MM.1S (cell line): ENCODE measurements around the gene VEPH1.

ENCODE experiments used
- DNase-seq: peaks from one replicate; pipeline ENCODE4 v3.0.0-alpha.2; 2015
- H2AFZ ChIP-seq: fragments of 300-600 bp; sonication (generic); 2 replicates; pipeline ENCODE4 v1.6.0; 2016; ENCODE audit warnings: antibody characterized with exemption, low read length
- H3F3A ChIP-seq: fragments of 300-600 bp; sonication (generic); 2 replicates; pipeline ENCODE4 v1.6.1; 2016; ENCODE audit warnings: mild to moderate bottlenecking, antibody characterized with exemption, low read length, moderate library complexity, mixed read lengths; ENCODE audit not compliant: insufficient read depth
- H3K27ac ChIP-seq: fragments of 300-600 bp; sonication (generic); 2 replicates; pipeline ENCODE4 v1.5.1; 2016; ENCODE audit warnings: mild to moderate bottlenecking, low read length
- H3K27me3 ChIP-seq: fragments of 300-600 bp; sonication (generic); replicated peaks from 2 replicates; pipeline ENCODE4 v1.6.0; 2016; ENCODE audit warnings: low read length; ENCODE audit not compliant: insufficient read depth
- H3K36me3 ChIP-seq: fragments of 300-600 bp; sonication (generic); replicated peaks from 2 replicates; pipeline ENCODE4 v1.6.1; 2016; ENCODE audit warnings: mild to moderate bottlenecking, low read length, mixed read lengths; ENCODE audit not compliant: insufficient read depth
- H3K4me1 ChIP-seq: fragments of 300-600 bp; sonication (generic); 2 replicates; pipeline ENCODE4 v1.6.1; 2016; ENCODE audit warnings: low read length, mixed read lengths
- H3K4me2 ChIP-seq: fragments of 300-600 bp; sonication (generic); 2 replicates; pipeline ENCODE4 v1.6.0; 2016; ENCODE audit warnings: low read depth, low read length
- H3K4me3 ChIP-seq: fragments of 300-600 bp; sonication (generic); 2 replicates; pipeline ENCODE4 v1.5.1; 2016; ENCODE audit warnings: low read length, mixed read lengths
- H3K79me2 ChIP-seq: fragments of 300-600 bp; sonication (generic); 2 replicates; pipeline ENCODE4 v1.6.1; 2016; ENCODE audit warnings: mixed run types, low read length, mixed read lengths
- H3K9ac ChIP-seq: fragments of 300-600 bp; sonication (generic); 2 replicates; pipeline ENCODE4 v1.6.1; 2016; ENCODE audit warnings: low read length, mixed read lengths
- H3K9me2 ChIP-seq: fragments of 300-600 bp; sonication (generic); replicated peaks from 2 replicates; pipeline ENCODE4 v1.6.1; 2016; ENCODE audit warnings: mild to moderate bottlenecking, low read length, mixed read lengths; ENCODE audit not compliant: insufficient read depth
- H3K9me3 ChIP-seq: fragments of 300-600 bp; sonication (generic); replicated peaks from 2 replicates; pipeline ENCODE4 v1.6.1; 2016; ENCODE audit warnings: mild to moderate bottlenecking, low read length, mixed read lengths; ENCODE audit not compliant: insufficient read depth
- H4K20me1 ChIP-seq: fragments of 300-600 bp; sonication (generic); 2 replicates; pipeline ENCODE4 v1.6.1; 2016; ENCODE audit warnings: mild to moderate bottlenecking, low read length, moderate library complexity, mixed read lengths; ENCODE audit not compliant: insufficient read depth
- CTCF ChIP-seq: fragments of 300-600 bp; sonication (generic); IDR thresholded peaks from 2 replicates; pipeline ENCODE4 v1.5.1; 2016; ENCODE audit warnings: antibody characterized with exemption, low read length, mixed read lengths
- EZH2 ChIP-seq: fragments of 300-600 bp; sonication (generic); optimal IDR thresholded peaks from 2 replicates; pipeline ENCODE3; 2017; ENCODE audit warnings: low read depth, mild to moderate bottlenecking, antibody characterized with exemption, low read length, mixed read lengths
- EZH2phosphoT487 ChIP-seq: fragments of 300-600 bp; sonication (generic); IDR thresholded peaks from 2 replicates; pipeline ENCODE4 v1.6.1; 2018; ENCODE audit warnings: antibody characterized with exemption, low read length

VEPH1 gene

GRCh38 chr3:157471064-157471463 is 32.2 kb downstream of the VEPH1 start:
- no peak for DNase-seq
- no peak overlapping the region for H3K9ac ChIP-seq
- H3K9me2 ChIP-seq, result no peaks in the 10 kb centered on the region
- H3K4me3 ChIP-seq, result no peak overlapping the region
- H3K4me1 ChIP-seq, result 0 out of 2 replicates have a peak, but pooled peaks cover 3% of the 10 kb centered on the region
- no peaks in the 10 kb centered on the region for H3K9me3 ChIP-seq
- H3K4me2 ChIP-seq, result no peak overlapping the region
- H3K36me3 ChIP-seq, result no peaks in the 10 kb centered on the region
- H3F3A ChIP-seq, result no peaks in the 10 kb centered on the region
- TF ChIP-seq CTCF (no peak), EZH2 (no peak), EZH2phosphoT487 (no peak)
- no peak overlapping the region for H2AFZ ChIP-seq
- H4K20me1 ChIP-seq, result no peaks in the 10 kb centered on the region
- H3K27ac ChIP-seq, result no peak overlapping the region
- no peaks in the 10 kb centered on the region for H3K79me2 ChIP-seq
- H3K27me3 ChIP-seq, result no peaks in the 10 kb centered on the region

- DNase-seq, result no peak
- no peak for TF ChIP-seq EZH2phosphoT487
- TF ChIP-seq CTCF, result no peak
- no peak for TF ChIP-seq EZH2
Observed at GRCh38 chr3:157469561-157470294, 33.5 kb downstream of the VEPH1 start.

GRCh38 chr3:157467200-157467599 is 36.0 kb downstream of the VEPH1 start:
- no peak overlapping the region for H3K4me2 ChIP-seq
- no peak overlapping the region for H3K4me3 ChIP-seq
- no peak overlapping the region for H3K9ac ChIP-seq
- H2AFZ ChIP-seq, result no peak overlapping the region
- no peaks in the 10 kb centered on the region for H3K27me3 ChIP-seq
- no peaks in the 10 kb centered on the region for H3F3A ChIP-seq
- DNase-seq, result no peak
- no peak for TF ChIP-seq CTCF
- TF ChIP-seq EZH2, result no peak
- TF ChIP-seq EZH2phosphoT487, result no peak
- H3K27ac ChIP-seq, result no peak overlapping the region
- H4K20me1 ChIP-seq, result no peaks in the 10 kb centered on the region
- H3K9me3 ChIP-seq, result no peaks in the 10 kb centered on the region
- no peaks in the 10 kb centered on the region for H3K79me2 ChIP-seq
- H3K36me3 ChIP-seq, result no peaks in the 10 kb centered on the region
- 0 out of 2 replicates have a peak, but pooled peaks cover 3% of the 10 kb centered on the region for H3K4me1 ChIP-seq
- no peaks in the 10 kb centered on the region for H3K9me2 ChIP-seq

More at GRCh38 chr3:157469561-157470294, 33.5 kb downstream of the VEPH1 start:
- no peak overlapping the region for H3K27ac ChIP-seq
- H3K9me2 ChIP-seq, result no peaks in the 10 kb centered on the region
- no peak overlapping the region for H2AFZ ChIP-seq
- no peak overlapping the region for H3K4me2 ChIP-seq
- 0 out of 2 replicates have a peak, but pooled peaks cover 3% of the 10 kb centered on the region for H3K4me1 ChIP-seq
- H4K20me1 ChIP-seq, result no peaks in the 10 kb centered on the region
- H3K9me3 ChIP-seq, result no peaks in the 10 kb centered on the region
- H3K9ac ChIP-seq, result no peak overlapping the region
- H3F3A ChIP-seq, result no peaks in the 10 kb centered on the region
- H3K79me2 ChIP-seq, result no peaks in the 10 kb centered on the region
- H3K27me3 ChIP-seq, result no peaks in the 10 kb centered on the region
- H3K4me3 ChIP-seq, result no peak overlapping the region
- no peaks in the 10 kb centered on the region for H3K36me3 ChIP-seq
